ENCODE results near the gene MYBBP1A. TPM values are rescaled to one million over a fixed set of nuclear protein-coding genes. Genes with fewer than 3 reads are reported as not detected.

The MYBBP1A gene
- total RNA-seq, 6 experiments from 2014 or later: 65.9 to 80.8 (median 71.8) TPM

GRCh38 chr17:4513113-4514032 lies 41.8 kb downstream of the MYBBP1A start:
- no peak for DNase-seq
- TF ChIP-seq, protein P1, sequence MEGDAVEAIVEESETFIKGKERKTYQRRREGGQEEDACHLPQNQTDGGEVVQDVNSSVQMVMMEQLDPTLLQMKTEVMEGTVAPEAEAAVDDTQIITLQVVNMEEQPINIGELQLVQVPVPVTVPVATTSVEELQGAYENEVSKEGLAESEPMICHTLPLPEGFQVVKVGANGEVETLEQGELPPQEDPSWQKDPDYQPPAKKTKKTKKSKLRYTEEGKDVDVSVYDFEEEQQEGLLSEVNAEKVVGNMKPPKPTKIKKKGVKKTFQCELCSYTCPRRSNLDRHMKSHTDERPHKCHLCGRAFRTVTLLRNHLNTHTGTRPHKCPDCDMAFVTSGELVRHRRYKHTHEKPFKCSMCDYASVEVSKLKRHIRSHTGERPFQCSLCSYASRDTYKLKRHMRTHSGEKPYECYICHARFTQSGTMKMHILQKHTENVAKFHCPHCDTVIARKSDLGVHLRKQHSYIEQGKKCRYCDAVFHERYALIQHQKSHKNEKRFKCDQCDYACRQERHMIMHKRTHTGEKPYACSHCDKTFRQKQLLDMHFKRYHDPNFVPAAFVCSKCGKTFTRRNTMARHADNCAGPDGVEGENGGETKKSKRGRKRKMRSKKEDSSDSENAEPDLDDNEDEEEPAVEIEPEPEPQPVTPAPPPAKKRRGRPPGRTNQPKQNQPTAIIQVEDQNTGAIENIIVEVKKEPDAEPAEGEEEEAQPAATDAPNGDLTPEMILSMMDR (IDR thresholded peaks at IDR 0.05): no peak
- no peak overlapping the region for H3K27ac Mint-ChIP-seq
- peaks cover 4% of the 10 kb centered on the region; the same call in 1 of the 2 replicates for H3K9me3 Mint-ChIP-seq
- H3K27me3 Mint-ChIP-seq (ENCODE audit: insufficient read depth): peaks cover 36% of the 10 kb centered on the region
- no peaks in the 10 kb centered on the region for H3K36me3 Mint-ChIP-seq (ENCODE audit: low read depth)
- H3K4me3 Mint-ChIP-seq: no peak overlapping the region
- no peaks in the 10 kb centered on the region for H3K4me1 Mint-ChIP-seq (ENCODE audit: low read depth)

- H3K36me3 Mint-ChIP-seq (ENCODE audit: low read depth): no peaks in the 10 kb centered on the region
- H3K27me3 Mint-ChIP-seq (ENCODE audit: insufficient read depth): peaks cover 42% of the 10 kb centered on the region
- H3K4me3 Mint-ChIP-seq: no peak overlapping the region
- DNase-seq: no peak
- H3K9me3 Mint-ChIP-seq: no peaks in the 10 kb centered on the region
- no peak overlapping the region for H3K27ac Mint-ChIP-seq
- H3K4me1 Mint-ChIP-seq (ENCODE audit: low read depth): no peaks in the 10 kb centered on the region
- TF ChIP-seq, protein P1 (IDR thresholded peaks at IDR 0.05): no peak
Observed at GRCh38 chr17:4512156-4513112, 42.8 kb downstream of the MYBBP1A start.

GRCh38 chr17:4511199-4511932 lies 43.8 kb downstream of the MYBBP1A start:
- TF ChIP-seq, protein P1 (IDR thresholded peaks at IDR 0.05): no peak
- Mint-ChIP-seq H3K27me3 (ENCODE audit: insufficient read depth) (peaks cover 33% of the 10 kb centered on the region), H3K4me1 (ENCODE audit: low read depth) (no peaks in the 10 kb centered on the region), H3K36me3 (ENCODE audit: low read depth) (no peaks in the 10 kb centered on the region), H3K9me3 (no peaks in the 10 kb centered on the region), H3K4me3 (no peak overlapping the region), H3K27ac (no peak overlapping the region)
- DNase-seq: no peak

DNA sequence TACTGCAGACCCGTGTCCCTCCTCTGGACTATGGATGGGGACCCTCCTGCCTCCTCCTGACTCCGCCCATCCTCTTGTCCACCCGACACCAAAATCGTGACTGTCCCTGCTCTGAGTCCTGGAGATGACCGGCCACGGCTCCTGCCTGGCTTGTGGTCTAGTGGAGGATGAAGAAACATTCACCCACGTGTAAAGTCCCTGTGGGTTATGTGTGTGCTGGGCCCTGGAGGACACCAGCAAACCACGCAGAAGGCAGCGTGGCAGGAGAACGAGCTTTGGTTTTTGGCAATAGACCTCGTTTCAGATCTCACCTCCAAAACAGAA lies 44.6 kb downstream of the MYBBP1A start:
- no peaks in the 10 kb centered on the region for H3K4me1 Mint-ChIP-seq (ENCODE audit: low read depth)
- H3K36me3 Mint-ChIP-seq (ENCODE audit: low read depth): no peaks in the 10 kb centered on the region
- DNase-seq: no peak
- H3K9me3 Mint-ChIP-seq: no peaks in the 10 kb centered on the region
- H3K27me3 Mint-ChIP-seq (ENCODE audit: insufficient read depth): peaks cover 30% of the 10 kb centered on the region
- TF ChIP-seq, protein P1 (IDR thresholded peaks at IDR 0.05): no peak
- no peak overlapping the region for H3K4me3 Mint-ChIP-seq
- H3K27ac Mint-ChIP-seq: no peak overlapping the region

DNA sequence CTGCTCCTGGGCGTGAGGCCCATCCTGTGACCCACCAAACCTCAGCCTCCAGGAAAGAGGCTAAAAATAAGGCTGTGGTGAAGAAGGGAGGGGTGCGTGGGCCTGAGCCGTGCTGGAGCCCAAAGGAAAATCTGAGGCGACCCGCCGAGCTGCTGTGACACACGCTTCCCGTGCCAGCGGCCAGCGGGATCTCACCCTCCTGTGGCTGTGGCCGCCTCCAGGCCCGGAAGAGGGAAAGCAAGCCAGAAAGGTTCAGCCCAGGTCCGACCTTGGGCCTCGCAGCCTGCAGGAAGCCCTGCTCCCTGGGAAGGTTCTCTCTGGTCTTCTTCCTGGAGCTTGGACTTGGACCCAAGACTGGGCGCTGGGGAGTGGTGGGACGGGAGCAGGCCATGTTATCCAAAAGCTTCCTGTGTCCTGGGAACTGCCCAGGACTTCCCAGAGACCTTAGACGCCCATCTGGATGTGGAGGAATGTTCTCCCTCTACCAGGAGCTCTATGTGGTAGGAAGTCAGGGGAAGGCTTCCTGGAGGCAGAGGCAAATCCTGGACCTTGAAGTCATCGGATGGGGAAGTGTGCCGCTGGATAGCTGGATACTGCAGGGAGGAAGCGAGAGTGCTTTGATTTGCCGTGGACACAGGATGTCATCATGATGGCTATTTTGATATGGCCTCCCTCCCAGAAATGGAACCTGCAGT lies 45.1 kb downstream of the MYBBP1A start:
- TF ChIP-seq, protein P1 (IDR thresholded peaks at IDR 0.05): no peak
- H3K27ac Mint-ChIP-seq: no peak overlapping the region
- no peak for DNase-seq
- no peaks in the 10 kb centered on the region for H3K4me1 Mint-ChIP-seq (ENCODE audit: low read depth)
- no peaks in the 10 kb centered on the region for H3K9me3 Mint-ChIP-seq
- no peaks in the 10 kb centered on the region for H3K36me3 Mint-ChIP-seq (ENCODE audit: low read depth)
- H3K27me3 Mint-ChIP-seq (ENCODE audit: insufficient read depth): peaks cover 33% of the 10 kb centered on the region
- H3K4me3 Mint-ChIP-seq: no peak overlapping the region

All from HFFc6 (cell line).